IPS-18c (cell line): ENCODE results near the gene IL16.

ENCODE experiments used
- H3K4me3 ChIP-seq: 2 replicates; pipeline ENCODE4 v1.7.0; 2013; ENCODE audit warnings: low read depth, mild to moderate bottlenecking, low read length, moderate library complexity; ENCODE audit not compliant: insufficient read depth
- H3K9me3 ChIP-seq: one replicate; pipeline ENCODE4 v1.6.1; 2013; ENCODE audit warnings: mild to moderate bottlenecking, low read length, moderate library complexity; ENCODE audit not compliant: control insufficient read depth, insufficient read depth

Gene IL16

DNA sequence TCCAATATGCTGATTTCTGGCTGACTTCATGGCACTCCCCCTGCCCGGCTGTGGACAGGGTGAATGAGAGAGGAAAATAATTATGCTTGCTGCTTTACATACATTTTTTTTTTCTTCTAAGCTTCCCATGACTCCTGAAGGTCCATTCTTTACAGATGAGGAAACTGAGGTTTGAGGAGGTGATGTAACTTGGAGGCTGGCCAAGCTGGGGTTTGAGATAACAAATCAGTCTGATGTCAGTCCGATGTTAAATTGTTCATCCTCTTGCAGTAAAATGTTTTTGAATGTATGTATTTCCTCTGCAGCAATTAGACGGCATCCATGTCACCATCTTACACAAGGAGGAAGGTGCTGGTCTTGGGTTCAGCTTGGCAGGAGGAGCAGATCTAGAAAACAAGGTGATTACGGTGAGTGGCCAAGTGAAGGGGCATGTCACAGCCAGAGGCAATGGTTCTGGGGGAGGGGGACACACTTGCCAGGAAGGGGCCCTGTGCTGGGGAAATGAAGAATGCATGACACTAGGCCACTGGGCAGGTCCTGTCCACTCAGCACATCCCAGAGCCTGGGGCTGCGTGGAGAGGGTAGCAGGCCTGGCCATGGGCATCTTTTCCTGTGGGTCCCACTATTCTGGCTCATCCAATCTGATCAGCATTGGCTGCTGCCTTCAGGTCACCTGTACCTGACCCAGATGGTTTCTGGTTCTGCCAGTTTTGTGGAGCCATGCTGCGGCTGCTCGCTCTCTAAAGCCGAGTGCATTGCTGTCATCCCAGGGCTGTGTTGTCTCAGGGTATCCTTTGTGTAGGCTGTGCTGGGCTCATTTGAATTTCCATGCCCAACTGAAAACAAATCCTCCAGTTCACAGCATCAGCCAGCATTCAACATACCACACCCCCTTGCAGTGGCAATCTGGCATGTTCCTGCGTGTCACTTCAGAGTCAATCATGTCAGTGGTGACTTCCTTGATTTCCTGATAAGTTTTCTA, 106.9 kb downstream of the IL16 start:
- Histone ChIP-seq H3K4me3 (no peak overlapping the region), H3K9me3 (no peaks in the 10 kb centered on the region)

DNA sequence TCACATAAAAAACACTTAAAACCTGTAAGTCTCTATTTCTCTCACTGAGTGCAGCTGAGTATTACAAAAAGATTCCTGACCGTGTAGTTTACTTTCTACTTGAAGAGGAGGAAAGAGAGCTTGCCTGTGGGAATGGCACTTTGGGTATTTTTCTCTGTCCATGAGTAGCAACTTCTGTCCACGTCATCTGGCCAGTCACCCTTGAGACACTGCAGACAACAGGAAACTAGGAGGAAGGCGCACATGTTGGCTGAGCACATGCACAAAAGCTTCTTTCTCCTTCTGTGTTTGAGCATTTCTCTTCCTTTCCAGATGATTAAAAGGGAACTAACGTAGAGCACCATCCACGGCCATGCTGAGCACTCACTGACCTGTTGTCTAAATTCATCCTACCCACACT, 107.5 kb downstream of the IL16 start:
- no peak overlapping the region for H3K4me3 ChIP-seq
- H3K9me3 ChIP-seq: no peaks in the 10 kb centered on the region

GRCh38 chr15:81308260-81308659, 111.6 kb downstream of the IL16 start:
- Histone ChIP-seq H3K9me3 (no peaks in the 10 kb centered on the region), H3K4me3 (no peak overlapping the region)

GRCh38 chr15:81309647-81310450, 113.2 kb downstream of the IL16 start:
- no peak overlapping the region for H3K4me3 ChIP-seq

GRCh38 chr15:81310480-81310879, 113.8 kb downstream of the IL16 start:
- Histone ChIP-seq H3K9me3 (no peaks in the 10 kb centered on the region), H3K4me3 (no peak overlapping the region)

More at GRCh38 chr15:81309647-81310450, 113.2 kb downstream of the IL16 start:
- no peaks in the 10 kb centered on the region for H3K9me3 ChIP-seq

- no peak overlapping the region for H3K4me3 ChIP-seq
- H3K9me3 ChIP-seq: no peaks in the 10 kb centered on the region
Measured at GRCh38 chr15:81311752-81312464, 115.2 kb downstream of the IL16 start.

DNA sequence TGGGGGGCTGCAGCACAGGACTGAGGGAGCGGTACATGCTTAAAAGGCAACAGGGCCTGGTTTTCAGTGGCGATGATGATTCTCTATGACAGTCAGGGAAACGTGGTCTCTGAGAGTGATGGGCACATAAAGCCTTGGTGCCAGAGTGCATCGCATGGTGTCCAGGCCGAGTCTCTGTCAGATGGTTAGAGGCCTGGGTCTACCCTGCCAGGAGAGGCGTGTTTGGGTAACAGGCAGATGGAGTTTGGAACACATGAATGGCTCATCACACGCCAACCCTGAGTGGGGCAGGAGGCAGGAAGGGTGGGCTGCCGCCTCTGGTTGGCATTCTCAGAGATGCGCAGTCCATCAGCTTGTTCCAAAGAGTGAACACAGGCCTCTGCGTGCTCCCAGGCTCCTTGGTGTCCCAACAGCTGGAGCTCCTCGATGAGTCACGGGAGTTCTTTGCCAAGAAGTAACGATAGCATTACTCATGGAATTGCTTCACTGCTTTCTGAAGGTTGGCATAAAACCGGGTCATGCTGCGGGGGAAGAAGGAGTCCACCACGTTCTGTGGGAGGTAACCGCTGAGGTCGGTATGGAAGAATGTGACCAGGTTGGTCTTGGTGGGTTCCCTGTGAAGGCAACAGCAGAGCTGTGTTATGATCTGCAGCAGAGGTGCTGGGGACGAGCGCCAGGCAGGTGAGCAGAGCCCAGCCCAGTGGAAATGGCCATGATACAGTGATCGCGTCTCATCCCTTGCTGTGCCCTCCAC, 116.3 kb downstream of the IL16 start:
- Histone ChIP-seq H3K9me3 (no peaks in the 10 kb centered on the region), H3K4me3 (no peak overlapping the region)

DNA sequence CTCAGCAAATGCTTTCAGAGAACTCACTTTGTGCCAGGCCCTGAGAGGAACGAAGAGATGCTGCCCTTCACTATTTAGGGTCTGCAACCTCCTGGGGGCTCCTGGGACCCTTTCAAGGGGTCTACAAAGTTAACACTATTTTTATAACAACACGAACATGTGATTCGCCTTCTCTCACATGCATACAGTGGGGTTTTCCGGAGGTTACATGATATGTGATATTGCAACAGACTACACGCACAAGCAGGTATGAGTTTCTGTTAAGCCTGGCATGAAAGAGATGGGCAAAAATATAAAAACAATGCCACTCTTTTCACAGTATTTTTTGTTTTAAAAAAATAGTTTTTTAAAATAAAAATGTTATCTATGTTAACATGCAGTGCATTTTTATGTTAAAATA, 117.0 kb downstream of the IL16 start:
- Histone ChIP-seq H3K4me3 (no peak overlapping the region), H3K9me3 (no peaks in the 10 kb centered on the region)

- Histone ChIP-seq H3K4me3 (no peak overlapping the region), H3K9me3 (no peaks in the 10 kb centered on the region)
Measured at GRCh38 chr15:81314378-81314777, 117.7 kb downstream of the IL16 start.

GRCh38 chr15:81315452-81316175, 118.9 kb downstream of the IL16 start:
- Histone ChIP-seq H3K9me3 (no peaks in the 10 kb centered on the region), H3K4me3 (no peak overlapping the region)

- no peaks in the 10 kb centered on the region for H3K9me3 ChIP-seq
- no peak overlapping the region for H3K4me3 ChIP-seq
Measured at GRCh38 chr15:81316267-81316666, 119.6 kb downstream of the IL16 start.

GRCh38 chr15:81317642-81318017, 121.0 kb downstream of the IL16 start:
- Histone ChIP-seq H3K4me3 (no peak overlapping the region), H3K9me3 (no peaks in the 10 kb centered on the region)

- Histone ChIP-seq H3K9me3 (no peaks in the 10 kb centered on the region), H3K4me3 (no peak overlapping the region)
Measured at GRCh38 chr15:81321667-81322066, 125.0 kb downstream of the IL16 start.

DNA sequence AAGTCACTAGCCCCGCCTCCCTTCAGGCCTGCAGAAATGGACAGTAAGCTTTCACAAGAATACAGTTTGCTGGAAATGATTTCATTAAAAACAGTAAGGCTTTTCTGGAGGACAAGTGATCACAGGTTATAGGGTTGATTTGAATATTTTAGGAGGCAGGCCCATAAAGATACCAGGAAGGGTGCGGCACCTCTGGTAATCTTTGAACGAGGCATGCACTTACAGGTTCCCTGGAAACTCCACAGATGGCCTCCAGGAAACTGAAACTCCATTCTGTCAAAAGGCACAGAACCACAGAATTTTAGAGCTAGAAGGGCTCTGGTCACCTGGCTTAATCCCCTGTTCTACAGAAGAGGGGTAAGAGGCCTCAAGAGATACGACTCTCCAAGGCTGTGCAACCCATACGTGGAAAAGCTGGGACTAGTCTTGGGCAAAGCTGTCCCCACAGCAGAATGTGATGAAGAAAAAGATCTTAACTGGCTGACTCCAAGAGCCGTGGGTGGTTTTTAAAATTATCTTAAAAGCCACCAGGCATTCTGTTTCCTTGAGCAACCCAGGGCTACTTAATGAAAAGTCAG, 126.1 kb downstream of the IL16 start:
- Histone ChIP-seq H3K9me3 (no peaks in the 10 kb centered on the region), H3K4me3 (no peak overlapping the region)

DNA sequence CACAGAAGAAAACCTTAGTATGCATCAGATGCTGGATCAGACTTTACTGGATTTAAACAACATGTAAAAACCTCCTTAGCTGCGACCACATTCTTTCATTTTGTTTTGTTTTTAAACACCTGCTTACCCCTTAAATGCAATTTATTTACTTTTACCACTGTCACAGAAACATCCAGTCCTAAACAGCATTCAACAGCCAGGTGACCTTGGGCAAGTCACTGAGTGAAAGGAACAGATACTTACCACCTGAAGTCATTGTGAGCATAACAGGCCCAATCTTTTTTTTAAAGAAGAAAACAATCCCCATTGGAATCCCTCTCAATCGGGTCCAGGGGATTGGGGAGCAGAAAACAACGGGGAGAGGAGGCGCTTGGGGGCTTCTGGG, 126.9 kb downstream of the IL16 start:
- peak overlapping the region; percentile 72 for H3K4me3 ChIP-seq
- no peaks in the 10 kb centered on the region for H3K9me3 ChIP-seq
